ENCODE results near the gene ZHX3.
A peak's percentile ranks its signal among the peaks of the same experiment; 100 is the strongest.
"Not testable (repeated sequence)": the region's sequence is repeated elsewhere in the genome, so short reads cannot be mapped to it uniquely, and the experiment has no call there.

The ZHX3 gene

DNA sequence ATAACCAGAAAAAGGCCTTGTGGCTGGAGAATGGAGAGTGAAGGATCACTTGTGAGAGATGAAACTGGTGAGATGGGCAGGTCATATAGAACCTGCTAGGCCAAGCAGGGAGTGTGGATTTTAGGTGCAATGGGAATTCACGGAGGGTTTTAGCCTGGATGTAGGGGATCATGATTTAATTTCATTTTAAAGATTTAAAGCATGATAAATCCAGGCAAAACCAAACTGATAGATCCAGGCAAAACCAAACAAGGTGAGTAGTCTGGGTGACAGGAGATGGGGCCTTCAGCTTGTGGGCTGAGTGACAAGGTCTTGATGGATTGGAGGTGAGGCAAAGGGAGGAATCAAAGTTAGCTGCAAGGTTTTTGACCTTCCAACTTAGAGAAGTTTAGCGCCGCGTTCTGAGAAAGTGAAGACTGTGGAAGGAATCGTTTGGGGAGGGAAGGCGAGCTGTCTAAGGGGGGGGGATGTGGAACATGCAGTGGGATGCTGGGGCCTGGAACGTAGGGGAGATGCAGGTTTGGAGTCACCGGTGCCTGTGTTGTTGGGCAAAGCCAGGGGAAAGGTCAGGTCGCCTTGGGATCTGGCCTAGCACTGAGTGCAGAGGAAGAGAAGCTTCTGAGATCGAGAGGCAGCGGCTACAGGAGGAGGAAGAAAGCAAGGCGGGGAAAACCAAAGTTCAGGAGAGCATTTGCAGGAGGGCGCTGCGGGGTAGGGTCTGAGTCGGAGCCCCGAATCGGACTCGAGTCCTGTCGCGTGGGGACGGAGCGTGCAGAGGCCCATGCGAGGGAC, 181.4 kb downstream of the ZHX3 start:
- DNase-seq (ENCODE audit: low read depth, low spot score), result no peak

DNA sequence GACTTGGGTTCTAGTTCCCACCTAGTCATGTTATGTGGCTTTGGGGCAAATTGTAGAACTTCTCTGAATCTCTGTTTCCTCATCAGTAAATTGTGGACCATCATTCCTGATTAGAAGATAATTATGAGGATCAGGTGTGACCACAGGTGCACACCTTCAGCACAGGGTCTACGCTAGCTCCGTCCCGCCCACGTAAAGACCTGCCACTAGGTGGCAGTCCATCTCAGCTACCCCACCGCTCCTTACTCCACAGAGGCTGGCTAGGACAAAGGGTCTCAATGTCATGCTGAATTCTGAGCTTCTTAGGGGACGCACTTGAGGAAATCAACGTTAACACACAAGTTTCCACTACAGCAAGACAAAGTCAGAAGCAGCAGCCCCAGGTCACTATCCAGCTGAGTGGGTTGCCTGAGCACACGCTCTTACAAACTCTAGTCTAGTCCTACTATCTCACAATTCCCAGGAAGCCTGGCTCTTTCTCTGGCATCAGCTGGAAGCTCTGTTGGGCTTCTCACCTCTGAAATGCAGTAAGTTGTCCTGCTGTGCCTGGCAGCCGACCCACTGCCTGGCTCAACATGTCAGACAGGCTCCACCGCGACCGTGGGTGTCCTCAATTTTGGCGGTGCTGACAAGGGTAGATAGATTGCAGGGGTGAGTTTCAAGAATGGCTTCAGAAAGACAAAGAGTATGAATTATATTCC, 182.2 kb downstream of the ZHX3 start:
- DNase-seq (ENCODE audit: low read depth, low spot score), result peak; percentile 86

DNA sequence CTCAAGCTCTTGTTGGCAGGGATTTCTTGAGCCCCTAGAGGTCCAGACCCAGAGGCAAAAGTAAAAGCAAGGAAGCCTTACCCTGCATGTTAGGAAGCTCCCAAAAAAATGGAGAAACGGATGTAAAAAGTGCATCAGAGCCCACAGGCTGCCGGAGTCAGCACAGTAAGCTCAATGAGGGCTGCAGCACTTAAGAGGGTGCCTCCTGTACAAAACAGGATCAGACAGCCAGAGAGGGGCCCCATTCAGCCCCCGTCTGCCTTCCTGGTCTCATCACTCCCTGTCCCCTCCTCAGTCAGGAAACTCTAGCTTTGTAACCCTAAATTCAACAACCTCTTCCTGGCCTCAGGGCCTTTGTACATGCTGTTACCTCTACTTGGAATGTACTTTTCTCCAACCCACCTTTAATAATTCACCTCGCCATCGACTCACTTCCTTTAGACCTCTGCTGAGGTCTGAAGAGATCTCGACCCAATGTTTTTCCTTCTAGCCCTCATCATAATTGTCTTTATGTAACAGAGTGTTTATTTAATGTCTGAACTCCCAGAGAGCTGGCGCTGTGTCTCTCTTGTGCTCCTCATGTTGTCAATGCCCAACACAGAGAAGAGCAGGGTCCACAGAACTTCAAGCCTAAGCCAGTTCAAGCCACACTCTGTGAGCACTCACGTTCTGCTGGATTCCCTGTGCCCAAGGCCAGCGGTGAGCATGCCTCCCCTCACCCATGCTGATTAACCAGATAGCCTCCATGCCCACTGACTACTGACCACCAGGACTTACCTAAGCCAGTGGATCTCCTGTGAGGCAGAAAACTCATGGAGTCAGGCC, 183.0 kb downstream of the ZHX3 start:
- DNase-seq (ENCODE audit: low read depth, low spot score), result no peak

DNA sequence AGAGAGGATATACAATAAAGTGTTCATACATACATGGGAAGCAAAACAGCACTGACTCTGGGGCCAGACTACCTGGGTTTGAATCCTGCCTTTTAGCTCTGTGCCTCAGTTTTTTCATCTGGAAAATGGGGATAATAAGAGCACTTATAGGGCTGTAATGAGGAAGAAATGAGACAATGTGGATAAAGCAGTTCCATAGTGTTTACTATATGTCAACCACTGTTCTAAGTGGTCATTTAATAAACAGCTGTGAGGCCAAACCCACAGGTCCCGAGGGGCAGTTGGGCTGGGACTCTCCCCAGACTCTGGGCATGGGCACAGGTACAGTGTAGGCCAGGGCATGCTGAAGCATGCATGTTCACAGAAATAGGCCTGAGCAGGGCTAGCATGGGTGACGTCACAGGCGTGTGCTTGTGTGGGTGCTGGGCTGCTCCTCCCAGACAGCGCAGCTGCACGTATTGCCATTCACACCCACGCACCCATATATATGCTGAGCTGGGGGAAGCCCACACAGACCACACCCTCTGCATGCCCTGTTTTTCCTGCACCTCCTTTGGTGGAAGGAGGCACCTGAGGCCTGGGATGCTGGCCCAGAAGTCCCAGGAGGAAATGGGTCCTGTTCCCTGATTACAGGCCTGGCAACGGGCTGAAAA, 183.7 kb downstream of the ZHX3 start:
- DNase-seq (ENCODE audit: low read depth, low spot score), result no peak

DNA sequence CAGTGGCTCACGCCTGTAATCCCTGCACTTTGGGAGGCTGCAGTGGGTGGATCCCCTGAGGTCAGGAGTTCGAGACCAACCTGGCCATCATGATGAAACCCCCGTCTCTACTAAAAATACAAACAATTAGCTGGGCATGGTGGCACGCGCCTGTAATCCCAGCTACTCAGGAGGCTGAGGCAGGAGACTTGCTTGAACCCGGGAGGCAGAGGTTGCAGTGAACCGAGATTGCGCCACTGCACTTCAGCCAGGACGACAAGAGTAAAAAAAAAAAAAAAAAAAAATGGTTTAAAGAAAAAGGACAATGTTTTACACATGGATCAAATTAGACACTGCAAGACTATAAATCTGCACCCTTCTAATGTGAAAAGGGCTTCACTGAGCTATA, 185.1 kb downstream of the ZHX3 start:
- DNase-seq (ENCODE audit: low read depth, low spot score), result not testable (repeated sequence)

DNA sequence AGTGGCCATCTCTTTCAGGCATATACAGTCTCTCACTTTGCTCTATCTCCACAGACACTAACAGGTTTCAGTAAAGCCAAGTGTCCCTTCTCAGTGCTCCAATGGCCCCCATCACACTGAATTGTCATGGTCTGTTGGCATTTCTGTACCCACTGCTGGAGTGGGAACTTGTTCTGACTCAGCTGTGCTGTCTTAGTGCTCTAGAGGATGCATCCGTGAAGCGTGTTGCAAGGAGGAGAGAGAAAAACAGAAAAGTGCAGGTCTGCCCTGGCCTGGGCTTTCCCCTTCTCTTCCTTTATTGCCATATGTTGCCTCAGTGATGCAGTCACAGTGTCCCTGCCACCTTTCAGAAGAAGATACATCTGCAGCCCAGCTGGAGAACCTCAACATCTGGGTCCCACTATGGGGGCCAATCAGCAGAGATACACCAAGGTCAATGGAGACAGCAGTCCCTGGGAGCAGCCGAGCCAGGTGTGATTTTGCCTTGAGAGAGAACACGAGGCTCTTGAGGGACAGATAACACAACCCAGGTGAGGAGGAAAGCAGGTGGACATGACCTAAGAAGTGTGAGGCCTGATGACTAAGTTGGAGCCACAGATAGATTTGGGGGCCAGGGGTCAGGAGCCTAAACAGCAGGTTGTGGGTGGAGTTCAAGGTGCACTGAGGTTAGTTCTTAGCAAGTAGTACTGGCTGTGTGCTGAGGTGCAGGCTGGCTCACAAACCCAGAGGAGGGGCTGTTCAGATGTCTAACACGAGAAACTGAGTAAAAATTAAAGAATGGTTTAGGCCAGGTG, 185.7 kb downstream of the ZHX3 start:
- no peak for DNase-seq (ENCODE audit: low read depth, low spot score)

All from ELF-1 (cell line).